Psoas muscle (tissue), 8 donors: ENCODE measurements around the gene SAMD11. TPM values are rescaled to one million over a fixed set of nuclear protein-coding genes. Genes with fewer than 3 reads are reported as not detected.
"Not testable (repeated sequence)": the region's sequence is repeated elsewhere in the genome, so short reads cannot be mapped to it uniquely, and the experiment has no call there.

Experiments used
- ATAC-seq, 4 donors: fragments of 200-7000 bp; cut with Tn5 transposase; one replicate each; pipeline ENCODE4 v1.9.1; 2020; ENCODE audit warnings: moderate library complexity in 3 of 4, mild to moderate bottlenecking in 2 of 4
- DNase-seq, 2 donors: peaks; one replicate each; pipeline ENCODE4 v3.0.0-alpha.2; 2020
- H3K27ac ChIP-seq: fragments of 200-600 bp; one replicate; pipeline ENCODE4 v1.8.0; 2022
- H3K27me3 ChIP-seq, 3 donors: fragments of 200-600 bp in 1 of 3; one replicate each; pipeline versions ENCODE4 v1.6.1 to v1.8.0; 2013 to 2022; ENCODE audit warnings: low read length in 2 of 3, mild to moderate bottlenecking in 2 of 3, moderate library complexity in 1 of 3; ENCODE audit not compliant: insufficient read depth in 3 of 3
- H3K36me3 ChIP-seq, 2 donors: fragments of 200-600 bp in 1 of 2; one replicate each; pipeline versions ENCODE4 v1.6.1 to v1.8.0; 2013 to 2022; ENCODE audit warnings: low read depth in 1 of 2, mild to moderate bottlenecking in 1 of 2, moderate library complexity in 1 of 2; ENCODE audit not compliant: insufficient read depth in 1 of 2
- H3K4me1 ChIP-seq: fragments of 200-600 bp; one replicate; pipeline ENCODE4 v1.8.0; 2022
- H3K4me3 ChIP-seq: fragments of 200-600 bp; one replicate; pipeline ENCODE4 v1.8.0; 2022; ENCODE audit warnings: mild to moderate bottlenecking
- H3K9me3 ChIP-seq: fragments of 200-600 bp; one replicate; pipeline ENCODE4 v1.8.0; 2022
- CTCF ChIP-seq: fragments of 200-600 bp; IDR thresholded peaks from one replicate; pipeline ENCODE4 v1.8.0; 2022; ENCODE audit warnings: antibody characterized with exemption
- WGBS, 3 donors: extraction: QIAGEN DNeasy Blood & Tissue Kit; methylation state at CpG; one replicate each; pipeline versions ENCODE4 v1.1.6 to v1.1.7; 2013; 5-methylcytosine and 5-hydroxymethylcytosine counted together
- intact Hi-C, 2 donors: fragments of 100-400 bp; cut with DNase I; formaldehyde crosslinking; loops; one replicate each; pipeline versions ENCODE4 v1.11.0 to v1.14.2; 2022
- long read RNA-seq, 2 donors: library from polyadenylated mRNA; unstranded; transcript quantifications; one replicate each; pipeline ENCODE4 v2.0.0, GENCODE V29; 2021
- polyA plus RNA-seq, 3 donors: library from polyadenylated mRNA; stranded (reverse); fragments of 200-250 nt; gene quantifications; one replicate each; pipeline ENCODE4 v1.2.3, GENCODE V29; 2013
- total RNA-seq, 4 donors: library from RNA; stranded (reverse); fragmentation: NEBNext Ultra II Directional in 2 of 4; extraction: Animal tissue kit (Norgen Biotek cat#: 25700) in 2 of 4; gene quantifications; one replicate each; pipeline versions ENCODE4 v1.2.1 to v1.2.4, GENCODE V29; 2021 to 2023
- donor health status: healthy with polysubstance abuse.
- donor health status: DM: no; HTN: no; CAD: no; lungs with moderate emphysema.
- donor health status: Bipolar disorder and iron deficiency.
- donor health status: healthy.
- donor health status: DM: yes; HTN: yes; CAD: no.
- donor health status: DM: no; HTN: no; CAD: no.
- donor health status: DM: no; HTN: no; CAD: no.
- donor health status: DM: yes; HTN: yes; CAD: no.

SAMD11 gene
- total RNA-seq: 1 to 10 TPM in 2 of 4 donors, under 1 TPM in 1, not detected in 1; 0.37 to 6.9 (median 1.5) TPM
- polyA plus RNA-seq: 1 to 10 TPM in 1 of 3 donors, under 1 TPM in 2; 0.28 to 1.5 (median 0.58) TPM
- long read RNA-seq, donor 1: 0 reads
- long read RNA-seq, donor 2: 0 reads

- peak; percentile 72 to 84 (median 81) for ATAC-seq
- TF ChIP-seq CTCF: no peak
- Histone ChIP-seq H3K27ac (no peak within 1 kb of the TSS), H3K9me3 (no peaks in the 10 kb centered on the region), H3K4me3 (peak within 1 kb of the TSS; percentile 61), H3K4me1 (peaks cover 23% of the 10 kb centered on the region), H3K27me3 (peaks cover 0 to 70% (median 30%) of the 10 kb centered on the region in 3 donors), H3K36me3 (no peaks in the 10 kb centered on the region)
- WGBS, 3 donors: 6 to 20% (median 7%) methylated on average over 40 to 72 of the region's 72 CpGs
- intact Hi-C loops: no loop called here
- peak; percentile 92 to 94 for DNase-seq
These were observed at the start of gene SAMD11 for GRCh38 chr1:923131-923990. Gene SAMD11, plus strand, starts transcription at chr1:923923. Its CDS starts 509 bp downstream, at chr1:924432.

DNA sequence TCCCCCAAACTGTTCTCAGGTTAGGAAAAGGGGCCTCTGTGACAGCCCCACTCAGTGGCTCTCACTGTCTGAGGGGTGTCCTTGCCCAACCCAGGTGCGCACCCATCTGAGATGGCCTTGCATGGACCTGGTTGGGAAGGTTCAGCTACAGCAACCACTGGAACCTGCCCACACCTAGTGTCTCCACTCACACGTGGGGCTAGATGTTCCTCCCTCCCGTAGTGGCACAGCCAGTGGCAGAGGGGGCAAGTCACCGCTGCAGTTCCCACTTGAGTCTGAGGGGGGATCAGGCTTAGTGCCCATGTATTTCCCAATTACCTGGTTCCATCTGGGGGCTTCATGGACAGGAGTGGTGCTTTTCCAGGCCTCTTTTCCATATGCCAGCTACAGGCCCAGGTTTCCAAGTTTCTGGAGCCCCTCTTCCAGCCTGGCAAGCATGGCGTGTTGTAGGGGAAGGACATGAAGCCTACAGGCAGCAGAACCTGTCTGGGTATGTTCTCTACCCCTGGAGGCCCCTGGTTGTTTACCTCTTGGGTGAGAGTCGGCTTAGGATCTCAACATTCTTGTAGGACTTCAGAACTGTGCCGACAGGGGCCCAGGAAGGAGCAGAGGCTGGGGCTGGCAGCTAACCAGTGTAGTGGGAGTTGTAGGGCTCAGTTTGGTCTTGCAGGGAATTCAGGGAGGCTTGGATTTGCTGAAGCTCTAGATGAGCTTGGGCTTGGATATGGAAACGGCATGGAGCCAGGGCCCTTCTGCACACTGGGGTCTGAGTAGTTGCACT lies 47.1 kb upstream of the SAMD11 start:
- H3K27me3 ChIP-seq, DNase-seq, ATAC-seq, H3K9me3 ChIP-seq, H3K36me3 ChIP-seq, H3K4me1 ChIP-seq, H3K4me3 ChIP-seq, intact Hi-C loops, H3K27ac ChIP-seq: not testable (repeated sequence)
- 65 to 68% (median 66%) methylated on average over 8 of the region's 8 CpGs for WGBS, 3 donors

- WGBS, 3 donors: 65 to 69% (median 65%) methylated on average over 5 of the region's 5 CpGs
These were observed 46.3 kb upstream of the SAMD11 start for GRCh38 chr1:877209-877986.

DNA sequence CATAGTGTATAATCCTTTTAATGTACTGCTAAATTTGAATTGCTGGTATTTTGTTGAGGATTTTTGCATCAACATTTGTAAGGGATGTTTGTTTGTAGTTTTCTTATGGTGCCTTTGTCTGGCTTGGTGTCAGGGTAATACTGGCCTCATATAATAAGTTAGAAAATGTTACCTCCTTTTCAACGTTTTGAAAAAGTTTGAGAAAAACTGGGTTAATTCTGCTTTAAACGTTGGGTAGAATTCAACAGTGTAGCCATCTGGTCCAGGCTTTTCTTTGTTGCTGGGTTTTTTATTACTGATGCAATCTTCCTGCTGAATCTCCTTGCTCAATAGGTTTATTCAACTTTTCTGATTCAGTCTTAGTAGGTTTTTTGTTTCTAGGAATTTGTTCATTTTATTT lies 43.2 kb upstream of the SAMD11 start:
- DNase-seq, H3K4me1 ChIP-seq, intact Hi-C loops, H3K4me3 ChIP-seq, ATAC-seq, H3K36me3 ChIP-seq, H3K27ac ChIP-seq, H3K9me3 ChIP-seq: not testable (repeated sequence)
- H3K27me3 ChIP-seq: peaks cover 0 to 13% (median 2%) of the 10 kb centered on the region in 3 donors
- WGBS, 3 donors: 25 to 32% (median 28%) methylated on average over 2 of the region's 2 CpGs

More at GRCh38 chr1:877209-877986, 46.3 kb upstream of the SAMD11 start:
- H3K27ac ChIP-seq, H3K4me3 ChIP-seq, H3K9me3 ChIP-seq, H3K36me3 ChIP-seq, H3K27me3 ChIP-seq, ATAC-seq, DNase-seq, intact Hi-C loops, H3K4me1 ChIP-seq: not testable (repeated sequence)

- H3K27ac ChIP-seq, intact Hi-C loops, H3K9me3 ChIP-seq, ATAC-seq, DNase-seq, H3K4me1 ChIP-seq, H3K4me3 ChIP-seq, H3K36me3 ChIP-seq: not testable (repeated sequence)
- peaks cover 0 to 15% (median 2%) of the 10 kb centered on the region in 3 donors for H3K27me3 ChIP-seq
- 83 to 96% (median 91%) methylated on average over 2 of the region's 2 CpGs for WGBS, 3 donors
These were observed 42.8 kb upstream of the SAMD11 start for GRCh38 chr1:880915-881314.

DNA sequence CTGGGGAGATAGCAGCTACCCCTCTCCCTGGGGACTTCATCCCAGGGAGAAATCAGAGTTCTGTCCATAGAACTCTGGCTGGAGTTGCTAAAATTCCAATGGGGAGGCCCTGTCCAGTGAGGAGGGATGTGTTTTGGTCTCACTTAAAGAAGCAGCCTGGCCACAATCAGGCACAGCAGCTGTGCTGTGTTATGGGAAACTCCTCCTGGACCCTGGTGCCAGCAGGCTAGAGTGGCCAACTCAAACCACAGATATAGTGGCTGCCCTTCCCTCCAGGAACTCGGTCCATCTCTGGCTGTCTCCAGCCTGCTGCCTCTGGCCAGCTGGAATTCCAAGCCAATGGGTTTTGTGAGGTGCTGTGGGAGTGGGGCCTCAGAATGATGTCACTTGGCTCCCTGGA lies 37.4 kb upstream of the SAMD11 start:
- Histone ChIP-seq H3K4me1 (no peaks in the 10 kb centered on the region), H3K4me3 (no peak overlapping the region), H3K27me3 (peaks cover 0 to 25% (median 2%) of the 10 kb centered on the region in 3 donors), H3K36me3 (no peaks in the 10 kb centered on the region), H3K9me3 (no peaks in the 10 kb centered on the region), H3K27ac (no peak overlapping the region)
- ATAC-seq: no peak
- intact Hi-C loops: no loop called here
- 31 to 43% (median 42%) methylated on average over 1 of the region's 1 CpG for WGBS, 3 donors
- DNase-seq: no peak
- TF ChIP-seq CTCF: no peak
